H1 (cell line): ENCODE measurements around the gene PBX3. TPM values are rescaled to one million over a fixed set of nuclear protein-coding genes. Genes with fewer than 3 reads are reported as not detected.

Experiments used
- HDAC2 ChIP-seq, 2 experiments: fragments of 300-600 bp in 1 of 2; sonication (generic) in 1 of 2; IDR thresholded peaks; 2 replicates each; pipeline ENCODE4 v1.6.1; 2011 to 2012; ENCODE audit warnings: low read depth in 2 of 2, low read length in 2 of 2, mild to moderate bottlenecking in 2 of 2, moderate library complexity in 2 of 2, borderline replicate concordance in 1 of 2, inconsistent platforms in 1 of 2
- KDM1A ChIP-seq: fragments of 200-600, 300-600 bp; sonication (generic); IDR thresholded peaks from 2 replicates; pipeline ENCODE4 v1.7.1; 2016; ENCODE audit warnings: mild to moderate bottlenecking, low read length, borderline replicate concordance
- MAFK ChIP-seq: IDR thresholded peaks from 2 replicates; pipeline ENCODE4 v1.6.1; 2012; ENCODE audit warnings: low read depth, mild to moderate bottlenecking, improper control_type of control experiment, low read length
- polyA plus RNA-seq, 7 experiments: library from polyadenylated mRNA; depleted of rRNA in 3 of 7; stranded (reverse) in 5 of 7; unstranded in 2 of 7; fragments of >200 nt in 5 of 7; fragments of 200-250 nt in 2 of 7; gene quantifications; 1 replicate in 5 of 7; 2 replicates in 1 of 7; 4 replicates in 1 of 7; pipeline versions ENCODE4 v1.2.1 to v1.2.3, GENCODE V29; 2011 to 2013; ENCODE audit warnings: missing spikeins in 2 of 7, mixed read lengths in 2 of 7
- total RNA-seq: library from RNA; stranded (reverse); fragmentation: NEBNext Ultra II Directional; extraction: Animal tissue kit (Norgen Biotek cat#: 25700); gene quantifications from 2 replicates; pipeline ENCODE4 v1.2.1, GENCODE V29; 2021
- TF ChIP-seq, protein P1 (sequence below), 3 experiments: IDR thresholded peaks; 1 replicate in 2 of 3; 2 replicates in 1 of 3; pipeline versions ENCODE4 v1.5.1 to v1.6.1; 2011; ENCODE audit warnings: low read length in 3 of 3, mild to moderate bottlenecking in 3 of 3, inconsistent platforms in 2 of 3, low read depth in 1 of 3, moderate library complexity in 1 of 3; ENCODE audit not compliant: insufficient read depth in 1 of 3; ENCODE audit errors: control extremely low read depth in 1 of 3

The PBX3 gene
- total and polyA plus RNA-seq, 2 of the 8 experiments (the other 6 are each of a cell fraction or from before 2014, with no cell fraction given) = 22.7 to 44.3 TPM

DNA sequence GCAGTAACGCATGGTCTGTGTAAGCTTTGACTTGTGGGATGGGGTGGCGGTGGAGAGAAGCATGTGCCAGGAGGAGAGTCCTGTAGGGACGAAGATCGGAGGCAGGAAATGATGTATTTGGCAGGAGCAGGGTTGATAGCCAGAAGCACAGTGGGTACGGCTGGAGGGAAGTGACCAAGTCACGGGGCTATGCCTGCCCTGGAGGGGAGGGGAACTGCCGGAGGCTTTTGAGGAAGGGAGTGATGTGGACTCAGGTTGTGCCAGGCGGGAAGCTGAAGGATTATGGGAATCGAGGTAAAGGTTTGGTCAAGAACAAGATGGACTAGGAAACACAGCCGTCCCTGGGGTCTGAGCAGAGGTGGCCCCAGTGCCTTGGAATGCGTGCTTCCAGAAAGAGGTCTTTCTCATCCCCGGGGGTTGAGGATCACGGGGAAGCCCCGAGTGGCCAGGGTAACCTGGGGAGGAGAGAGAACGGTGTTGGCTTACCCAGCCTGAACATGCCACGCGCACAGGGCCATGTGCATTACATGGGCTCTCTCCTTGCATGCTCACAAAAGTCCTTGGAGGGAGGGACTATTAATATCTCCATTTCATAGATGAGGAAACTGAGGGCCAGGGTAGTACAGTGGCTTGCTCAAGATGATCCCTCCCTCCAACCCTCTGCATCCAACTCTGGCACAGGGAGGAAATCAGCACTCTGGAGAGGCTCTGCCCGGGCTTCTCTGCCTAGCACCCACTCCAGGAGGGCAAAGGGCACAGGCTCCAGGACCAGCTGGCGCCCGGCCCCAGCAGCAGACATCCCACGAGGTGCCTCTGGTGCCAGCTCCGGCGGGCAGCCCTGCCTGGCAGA lies 253.8 kb downstream of the PBX3 start (continued):
- TF ChIP-seq, protein P1, sequence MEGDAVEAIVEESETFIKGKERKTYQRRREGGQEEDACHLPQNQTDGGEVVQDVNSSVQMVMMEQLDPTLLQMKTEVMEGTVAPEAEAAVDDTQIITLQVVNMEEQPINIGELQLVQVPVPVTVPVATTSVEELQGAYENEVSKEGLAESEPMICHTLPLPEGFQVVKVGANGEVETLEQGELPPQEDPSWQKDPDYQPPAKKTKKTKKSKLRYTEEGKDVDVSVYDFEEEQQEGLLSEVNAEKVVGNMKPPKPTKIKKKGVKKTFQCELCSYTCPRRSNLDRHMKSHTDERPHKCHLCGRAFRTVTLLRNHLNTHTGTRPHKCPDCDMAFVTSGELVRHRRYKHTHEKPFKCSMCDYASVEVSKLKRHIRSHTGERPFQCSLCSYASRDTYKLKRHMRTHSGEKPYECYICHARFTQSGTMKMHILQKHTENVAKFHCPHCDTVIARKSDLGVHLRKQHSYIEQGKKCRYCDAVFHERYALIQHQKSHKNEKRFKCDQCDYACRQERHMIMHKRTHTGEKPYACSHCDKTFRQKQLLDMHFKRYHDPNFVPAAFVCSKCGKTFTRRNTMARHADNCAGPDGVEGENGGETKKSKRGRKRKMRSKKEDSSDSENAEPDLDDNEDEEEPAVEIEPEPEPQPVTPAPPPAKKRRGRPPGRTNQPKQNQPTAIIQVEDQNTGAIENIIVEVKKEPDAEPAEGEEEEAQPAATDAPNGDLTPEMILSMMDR (IDR thresholded peaks at IDR 0.05; ENCODE audit: control extremely low read depth in 1 of 3, insufficient read depth in 1 of 3, low read depth in 1 of 3, low read length in 3 of 3) = no peak
- TF ChIP-seq HDAC2 (IDR thresholded peaks at IDR 0.05; ENCODE audit: borderline replicate concordance in 1 of 2, low read depth in 2 of 2, low read length in 2 of 2) = no peak
- TF ChIP-seq MAFK = no peak
- TF ChIP-seq KDM1A = no peak
- TF ChIP-seq, all 59 proteins: peak for 0
